Hypothalamus (tissue), 51 donors: ENCODE data around the gene TFCP2.

Source experiments
- DNase-seq, 51 donors: peaks; one replicate each; lab custom pipeline; 2025; lab: John Stamatoyannopoulos, UW

The TFCP2 gene

GRCh38 chr12:51198568-51199365 is 25.8 kb upstream of the TFCP2 start:
- DNase-seq = no peak

- no peak for DNase-seq
These were observed 25.0 kb upstream of the TFCP2 start for GRCh38 chr12:51197736-51198567.

GRCh38 chr12:51196547-51196946 is 23.6 kb upstream of the TFCP2 start:
- no peak for DNase-seq

- no peak for DNase-seq
These were observed 22.9 kb upstream of the TFCP2 start for GRCh38 chr12:51195841-51196240.

GRCh38 chr12:51192284-51192671 is 19.3 kb upstream of the TFCP2 start:
- no peak for DNase-seq

- no peak for DNase-seq
These were observed 18.8 kb upstream of the TFCP2 start for GRCh38 chr12:51191516-51192283.

- no peak for DNase-seq
These were observed 17.9 kb upstream of the TFCP2 start for GRCh38 chr12:51190820-51191219.

- DNase-seq = no peak
These were observed 16.9 kb upstream of the TFCP2 start for GRCh38 chr12:51189790-51190355.

- DNase-seq = no peak
These were observed 15.6 kb upstream of the TFCP2 start for GRCh38 chr12:51188359-51189051.

GRCh38 chr12:51187370-51187987 is 14.5 kb upstream of the TFCP2 start:
- no peak for DNase-seq

GRCh38 chr12:51186465-51187085 is 13.6 kb upstream of the TFCP2 start:
- DNase-seq = no peak

- DNase-seq = no peak
These were observed 12.3 kb upstream of the TFCP2 start for GRCh38 chr12:51185171-51185717.

- DNase-seq = peak in 19 of 51 donors; percentile 7 to 48 (median 17)
These were observed 10.9 kb upstream of the TFCP2 start for GRCh38 chr12:51183816-51184215.

- DNase-seq = no peak
These were observed 10.4 kb upstream of the TFCP2 start for GRCh38 chr12:51183349-51183748.

GRCh38 chr12:51181558-51181957 is 8.6 kb upstream of the TFCP2 start:
- no peak for DNase-seq

GRCh38 chr12:51177897-51178296 is 5.0 kb upstream of the TFCP2 start:
- DNase-seq = no peak

- DNase-seq = no peak
These were observed 1.6 kb upstream of the TFCP2 start for GRCh38 chr12:51174501-51174900.

GRCh38 chr12:51171884-51172514 is 936 bp downstream of the TFCP2 start:
- DNase-seq = peak in 7 of 51 donors; percentile 4 to 51 (median 29)
